PC-3 (cell line): ENCODE results near the gene POU2F1. TPM values are rescaled to one million over a fixed set of nuclear protein-coding genes. Genes with fewer than 3 reads are reported as not detected.

Source experiments
- ATAC-seq: fragments of 200-7000 bp; cut with Tn5 transposase; 2 replicates; pipeline ENCODE4 v1.9.1; 2020; ENCODE audit warnings: mild to moderate bottlenecking, moderate library complexity
- BruUV-seq: library from RNA; stranded (reverse); fragments of 400-500 nt; replicated peaks from 2 replicates; lab custom pipeline; 2021; lab: Mats Ljungman, UMichigan
- CTCF ChIA-PET: fragments of 300-600 bp; sonication (Branson Sonifier 250); formaldehyde crosslinking; loops from one replicate; lab custom pipeline; 2022; ENCODE audit warnings: antibody characterized with exemption; lab: Charles Lee
- POLR2A ChIA-PET: fragments of 300-600 bp; sonication (Branson Sonifier 250); formaldehyde crosslinking; loops from one replicate; lab custom pipeline; 2022; ENCODE audit warnings: antibody characterized with exemption; ENCODE audit not compliant: unreplicated experiment; lab: Charles Lee
- DNase-seq: peaks from one replicate; pipeline ENCODE4 v3.0.0-alpha.2; 2015
- H2AFZ ChIP-seq: fragments of 300-600 bp; sonication (generic); 2 replicates; pipeline ENCODE4 v1.6.0; 2016; ENCODE audit warnings: antibody characterized with exemption, low read length
- H3F3A ChIP-seq: fragments of 300-600 bp; sonication (generic); one replicate; pipeline ENCODE4 v1.6.0; 2017; ENCODE audit warnings: antibody characterized with exemption, low read length, control low read depth, mild to moderate bottlenecking; ENCODE audit not compliant: unreplicated experiment
- H3K27ac ChIP-seq: fragments of 300-600 bp; sonication (generic); 2 replicates; pipeline ENCODE4 v1.5.1; 2016; ENCODE audit warnings: mild to moderate bottlenecking, low read length
- H3K27me3 ChIP-seq: fragments of 300-600 bp; sonication (generic); 2 replicates; pipeline ENCODE4 v1.6.1; 2016; ENCODE audit warnings: low read length, mixed read lengths
- H3K36me3 ChIP-seq: fragments of 300-600 bp; sonication (generic); 2 replicates; pipeline ENCODE4 v1.6.1; 2016; ENCODE audit warnings: low read depth, mixed run types, low read length, mixed read lengths
- H3K4me1 ChIP-seq: fragments of 300-600 bp; sonication (generic); 2 replicates; pipeline ENCODE4 v1.5.1; 2016; ENCODE audit warnings: low read length; ENCODE audit not compliant: insufficient read depth
- H3K4me2 ChIP-seq: fragments of 300-600 bp; sonication (generic); 2 replicates; pipeline ENCODE4 v1.6.0; 2016; ENCODE audit warnings: low read length
- H3K4me3 ChIP-seq: fragments of 300-600 bp; sonication (generic); 2 replicates; pipeline ENCODE4 v1.5.1; 2016; ENCODE audit warnings: mild to moderate bottlenecking, low read length, mixed read lengths
- H3K79me2 ChIP-seq: fragments of 300-600 bp; sonication (generic); 2 replicates; pipeline ENCODE4 v1.6.1; 2017; ENCODE audit warnings: low read length, mixed read lengths
- H3K9ac ChIP-seq: fragments of 300-600 bp; sonication (generic); 2 replicates; pipeline ENCODE4 v1.6.0; 2016; ENCODE audit warnings: mild to moderate bottlenecking, low read length
- H3K9me2 ChIP-seq: fragments of 300-600 bp; sonication (generic); replicated peaks from 2 replicates; pipeline ENCODE4 v1.6.1; 2016; ENCODE audit warnings: mixed run types, low read length, mixed read lengths
- H3K9me3 ChIP-seq: fragments of 300-600 bp; sonication (generic); 2 replicates; pipeline ENCODE4 v1.6.1; 2016; ENCODE audit warnings: low read length, mixed read lengths
- H4K20me1 ChIP-seq: fragments of 300-600 bp; sonication (generic); 2 replicates; pipeline ENCODE4 v1.6.1; 2016; ENCODE audit warnings: low read length, mixed read lengths
- CTCF ChIP-seq: fragments of 300-600 bp; sonication (generic); conservative IDR thresholded peaks from 2 replicates; pipeline ENCODE4 v1.5.1; 2017; ENCODE audit warnings: antibody characterized with exemption, low read depth, mild to moderate bottlenecking, low read length
- EZH2 ChIP-seq: fragments of 300-600 bp; sonication (generic); IDR thresholded peaks from one replicate; pipeline ENCODE4 v1.6.1; 2017; ENCODE audit warnings: antibody characterized with exemption, mild to moderate bottlenecking, low read length; ENCODE audit not compliant: unreplicated experiment
- EZH2phosphoT487 ChIP-seq: fragments of 300-600 bp; sonication (generic); IDR thresholded peaks from 2 replicates; pipeline ENCODE4 v1.6.1; 2018; ENCODE audit warnings: mild to moderate bottlenecking, antibody characterized with exemption, low read length, borderline replicate concordance
- intact Hi-C: fragments of 100-400 bp; cut with micrococcal nuclease; formaldehyde crosslinking; loops from 2 replicates; pipeline ENCODE4 v1.9.0; 2023
- total RNA-seq: library from RNA; depleted of rRNA; stranded (reverse); fragments of >200 nt; gene quantifications from 2 replicates; pipeline ENCODE4 v1.2.3, GENCODE V29; 2014

The POU2F1 gene
- total RNA-seq, 1 experiment from 2014 or later: 8.7 TPM

- ChIA-PET POLR2A (interaction anchor here (0.6 kb wide), 2 partner anchors 10 to 43 kb away, joined by 5 to 12 read pairs; no protein-coding TSS in a partner anchor), CTCF (interaction anchor here (1.0 kb wide), 1 partner anchor 79 kb away, joined by 3 read pairs; no protein-coding TSS in a partner anchor)
- no peak for DNase-seq
- H3K36me3 ChIP-seq: no peaks in the 10 kb centered on the region
- no peaks in the 10 kb centered on the region for H3K79me2 ChIP-seq
- H3K4me3 ChIP-seq: peak overlapping the region; percentile 89
- no peaks in the 10 kb centered on the region for H3K27me3 ChIP-seq
- H3K9ac ChIP-seq: peak overlapping the region; percentile 73
- no peaks in the 10 kb centered on the region for H3K9me2 ChIP-seq
- peak overlapping the region; percentile 99 for H3K4me2 ChIP-seq
- H4K20me1 ChIP-seq: no peaks in the 10 kb centered on the region
- H3K9me3 ChIP-seq: no peaks in the 10 kb centered on the region
- no peak overlapping the region for H3K27ac ChIP-seq
- BruUV-seq: no TSS peak
- peak overlapping the region; percentile 99 for H2AFZ ChIP-seq
- intact Hi-C loops: loop anchor here (2.0 kb wide), 1 partner anchor 78 kb away; no protein-coding TSS in a partner anchor
- H3F3A ChIP-seq: no peaks in the 10 kb centered on the region
- ATAC-seq: no peak
- TF ChIP-seq EZH2 (no peak), CTCF (no peak), EZH2phosphoT487 (no peak)
- H3K4me1 ChIP-seq: peaks cover 6% of the 10 kb centered on the region; the same call in 1 of the 2 replicates
Measured at GRCh38 chr1:167454304-167454893, 233.7 kb downstream of the POU2F1 start.

GRCh38 chr1:167454894-167455785 is 234.5 kb downstream of the POU2F1 start:
- peaks cover 6% of the 10 kb centered on the region; the same call in 1 of the 2 replicates for H3K4me1 ChIP-seq
- BruUV-seq: no TSS peak
- H3K79me2 ChIP-seq: no peaks in the 10 kb centered on the region
- peak overlapping the region; percentile 99 for H2AFZ ChIP-seq
- H3F3A ChIP-seq: no peaks in the 10 kb centered on the region
- no peaks in the 10 kb centered on the region for H3K9me2 ChIP-seq
- H3K9ac ChIP-seq: peak overlapping the region; percentile 73
- no peaks in the 10 kb centered on the region for H3K9me3 ChIP-seq
- H4K20me1 ChIP-seq: no peaks in the 10 kb centered on the region
- peak; percentile 61 for DNase-seq
- intact Hi-C loops: loop anchor here (2.0 kb wide), 1 partner anchor 78 kb away; no protein-coding TSS in a partner anchor
- H3K27me3 ChIP-seq: no peaks in the 10 kb centered on the region; the same call in 1 of the 2 replicates
- no peak overlapping the region for H3K27ac ChIP-seq
- TF ChIP-seq EZH2phosphoT487: no peak
- no peak for TF ChIP-seq EZH2
- no peak for TF ChIP-seq CTCF
- peak; percentile 73 for ATAC-seq
- ChIA-PET POLR2A (interaction anchor here (0.6 kb wide), 2 partner anchors 11 to 44 kb away, joined by 5 to 12 read pairs; no protein-coding TSS in a partner anchor), CTCF (interaction anchor here (1.0 kb wide), 1 partner anchor 78 kb away, joined by 3 read pairs; no protein-coding TSS in a partner anchor)
- H3K4me2 ChIP-seq: peak overlapping the region; percentile 99
- H3K4me3 ChIP-seq: peak overlapping the region; percentile 89
- no peaks in the 10 kb centered on the region for H3K36me3 ChIP-seq
